Endodermal cell (in vitro differentiated cells): Measurements from ENCODE around the gene PPP1R37. TPM values are rescaled to one million over a fixed set of nuclear protein-coding genes. Genes with fewer than 3 reads are reported as not detected.

Experiments used
- DNase-seq: peaks from one replicate; pipeline ENCODE4 v3.0.0-alpha.2; 2017
- H3K27ac ChIP-seq: 2 replicates; pipeline ENCODE4 v1.5.1; 2013; ENCODE audit warnings: mild to moderate bottlenecking, low read depth, low read length, moderate library complexity
- H3K27me3 ChIP-seq: 2 replicates; pipeline ENCODE4 v1.6.1; 2013; ENCODE audit warnings: mild to moderate bottlenecking, low read length, moderate library complexity; ENCODE audit not compliant: insufficient read depth, control insufficient read depth, poor library complexity, severe bottlenecking
- H3K36me3 ChIP-seq: 2 replicates; pipeline ENCODE4 v1.7.0; 2013; ENCODE audit warnings: mild to moderate bottlenecking, low read length, moderate library complexity; ENCODE audit not compliant: control insufficient read depth, insufficient read depth
- H3K4me1 ChIP-seq: one replicate; pipeline ENCODE4 v1.7.0; 2013; ENCODE audit warnings: low read length; ENCODE audit not compliant: control insufficient read depth, insufficient read depth
- H3K4me3 ChIP-seq: 2 replicates; pipeline ENCODE4 v1.5.1; 2013; ENCODE audit warnings: mild to moderate bottlenecking, low read length, moderate library complexity
- H3K9ac ChIP-seq: 2 replicates; pipeline ENCODE4 v1.6.1; 2013; ENCODE audit warnings: mild to moderate bottlenecking, low read length, moderate library complexity; ENCODE audit not compliant: poor library complexity, severe bottlenecking; ENCODE audit errors: extremely low read depth
- H3K9me3 ChIP-seq: 2 replicates; pipeline ENCODE4 v1.6.1; 2013; ENCODE audit warnings: mild to moderate bottlenecking, low read length, moderate library complexity; ENCODE audit not compliant: control insufficient read depth
- H3K27ac Mint-ChIP-seq: 2 replicates; pipeline ENCODE4 v1.8.0; 2020; ENCODE audit warnings: mixed read lengths
- H3K27me3 Mint-ChIP-seq: 2 replicates; pipeline ENCODE4 v1.8.0; 2021; ENCODE audit warnings: mild to moderate bottlenecking, mixed read lengths; ENCODE audit not compliant: insufficient read depth
- H3K36me3 Mint-ChIP-seq: 2 replicates; pipeline ENCODE4 v1.8.0; 2020; ENCODE audit warnings: low read depth, mixed read lengths
- H3K4me1 Mint-ChIP-seq: 2 replicates; pipeline ENCODE4 v1.8.0; 2020; ENCODE audit warnings: mixed read lengths
- H3K4me3 Mint-ChIP-seq: 2 replicates; pipeline ENCODE4 v1.8.0; 2020; ENCODE audit warnings: mild to moderate bottlenecking, moderate library complexity, mixed read lengths
- H3K9me3 Mint-ChIP-seq: 2 replicates; pipeline ENCODE4 v1.8.0; 2020; ENCODE audit warnings: mild to moderate bottlenecking, mixed read lengths
- CTCF ChIP-seq: fragments of 200-600 bp; sonication (generic); conservative IDR thresholded peaks from 2 replicates; pipeline ENCODE4 v1.5.0; 2021; ENCODE audit warnings: antibody characterized with exemption, mild to moderate bottlenecking
- WGBS, 2 experiments: methylation state at CpG; one replicate each; pipeline versions ENCODE4 v1.1.5 to v1.1.7; 2013; ENCODE audit warnings: missing lambda C conversion rate in 2 of 2, mixed read lengths in 1 of 2; ENCODE audit not compliant: insufficient coverage in 1 of 2, insufficient read length in 1 of 2; 5-methylcytosine and 5-hydroxymethylcytosine counted together
- total RNA-seq, 2 donors: library from RNA; stranded (reverse); fragmentation: NEBNext Ultra II Directional in 1 of 2; extraction: Animal tissue kit (Norgen Biotek cat#: 25700) in 1 of 2; gene quantifications; 2 replicates in 1 of 2; 3 replicates in 1 of 2; pipeline ENCODE4 v1.2.1, GENCODE V29; 2021

The PPP1R37 gene
- total RNA-seq, 2 donors from 2014 or later, result 23.6 to 32.5 TPM

GRCh38 chr19:45145270-45146189 is 52.6 kb downstream of the PPP1R37 start:
- Mint-ChIP-seq H3K36me3 (peaks cover 37% of the 10 kb centered on the region), H3K27me3 (peaks cover 2% of the 10 kb centered on the region), H3K9me3 (no peaks in the 10 kb centered on the region), H3K4me1 (no peaks in the 10 kb centered on the region), H3K27ac (no peak overlapping the region), H3K4me3 (no peak overlapping the region)
- Histone ChIP-seq H3K9me3 (no peaks in the 10 kb centered on the region), H3K27ac (no peak overlapping the region), H3K9ac (no peak overlapping the region), H3K27me3 (no peaks in the 10 kb centered on the region), H3K36me3 (peaks cover 22% of the 10 kb centered on the region), H3K4me1 (no peaks in the 10 kb centered on the region), H3K4me3 (no peak overlapping the region)
- TF ChIP-seq CTCF, result no peak
- DNase-seq, result no peak
- 94 to 96% methylated on average over 14 to 48 of the region's 54 CpGs for WGBS, 2 experiments

GRCh38 chr19:45146251-45146650 is 53.3 kb downstream of the PPP1R37 start:
- Mint-ChIP-seq H3K36me3 (peaks cover 33% of the 10 kb centered on the region), H3K4me3 (no peak overlapping the region), H3K4me1 (no peaks in the 10 kb centered on the region), H3K27me3 (peaks cover 8% of the 10 kb centered on the region), H3K27ac (no peak overlapping the region), H3K9me3 (no peaks in the 10 kb centered on the region)
- no peaks in the 10 kb centered on the region for H3K27me3 ChIP-seq
- no peaks in the 10 kb centered on the region for H3K4me1 ChIP-seq
- no peak for TF ChIP-seq CTCF
- no peak for DNase-seq
- H3K9ac ChIP-seq, result no peak overlapping the region
- no peak overlapping the region for H3K4me3 ChIP-seq
- WGBS, 2 experiments, result 89 to 94% methylated on average over 8 to 13 of the region's 13 CpGs
- H3K9me3 ChIP-seq, result no peaks in the 10 kb centered on the region
- peaks cover 18% of the 10 kb centered on the region for H3K36me3 ChIP-seq
- no peak overlapping the region for H3K27ac ChIP-seq

GRCh38 chr19:45146741-45147205 is 53.8 kb downstream of the PPP1R37 start:
- no peaks in the 10 kb centered on the region for H3K9me3 ChIP-seq
- H3K27ac Mint-ChIP-seq, result no peak overlapping the region
- H3K36me3 ChIP-seq, result peaks cover 18% of the 10 kb centered on the region
- H3K27me3 ChIP-seq, result no peaks in the 10 kb centered on the region
- DNase-seq, result no peak
- no peak overlapping the region for H3K9ac ChIP-seq
- no peak for TF ChIP-seq CTCF
- H3K4me1 Mint-ChIP-seq, result no peaks in the 10 kb centered on the region
- H3K27me3 Mint-ChIP-seq, result peaks cover 13% of the 10 kb centered on the region
- peaks cover 28% of the 10 kb centered on the region for H3K36me3 Mint-ChIP-seq
- no peak overlapping the region for H3K27ac ChIP-seq
- H3K4me1 ChIP-seq, result no peaks in the 10 kb centered on the region
- 94 to 97% methylated on average over 5 to 18 of the region's 18 CpGs for WGBS, 2 experiments
- no peaks in the 10 kb centered on the region for H3K9me3 Mint-ChIP-seq
- H3K4me3 Mint-ChIP-seq, result no peak overlapping the region
- H3K4me3 ChIP-seq, result no peak overlapping the region
